Activated CD4-positive, alpha-beta T cell treated with anti-CD3 and anti-CD28 coated beads, Interleukin-10, Interleukin-2, amounts not matched to agents 100 ng/mL and 50 ng/mL, durations not matched to agents 16 hours and 8 hours (primary cell): ENCODE data around the gene INPP1.
"Not testable (repeated sequence)": the region's sequence is repeated elsewhere in the genome, so short reads cannot be mapped to it uniquely, and the experiment has no call there.

ENCODE experiments used
- DNase-seq: peaks from one replicate; pipeline ENCODE4 v3.0.0-alpha.2; 2020

INPP1 gene

GRCh38 chr2:190343536-190344275 is at the start of gene INPP1:
TSS of gene INPP1 (plus strand) at chr2:190343589. CDS start at chr2:190360103, 16,514 bp downstream.
- peak; percentile 58 for DNase-seq

DNA sequence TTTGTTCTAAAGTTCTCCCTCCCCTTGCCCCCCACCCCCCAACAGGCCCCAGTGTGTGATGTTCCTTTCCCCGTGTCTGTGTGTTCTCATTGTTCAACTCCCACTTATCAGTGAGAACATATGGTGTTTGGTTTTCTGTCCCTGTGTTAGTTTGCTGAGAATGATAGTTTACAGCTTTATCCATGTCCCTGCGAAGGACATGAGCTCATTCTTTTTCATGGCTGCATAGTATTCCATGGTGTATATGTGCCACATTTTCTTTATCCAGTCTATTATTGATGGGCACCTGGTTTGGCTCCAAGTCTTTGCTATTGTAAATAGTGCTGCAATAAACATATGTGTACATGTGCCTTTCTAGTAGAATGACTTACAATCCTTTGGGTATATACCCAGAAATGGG is 45.5 kb upstream of the INPP1 start:
- DNase-seq = not testable (repeated sequence)

- DNase-seq = no peak
Observed at GRCh38 chr2:190301032-190301431, 42.4 kb upstream of the INPP1 start.

- DNase-seq = no peak
Observed at GRCh38 chr2:190302052-190302451, 41.3 kb upstream of the INPP1 start.

- DNase-seq = no peak
Observed at GRCh38 chr2:190303647-190304046, 39.7 kb upstream of the INPP1 start.

DNA sequence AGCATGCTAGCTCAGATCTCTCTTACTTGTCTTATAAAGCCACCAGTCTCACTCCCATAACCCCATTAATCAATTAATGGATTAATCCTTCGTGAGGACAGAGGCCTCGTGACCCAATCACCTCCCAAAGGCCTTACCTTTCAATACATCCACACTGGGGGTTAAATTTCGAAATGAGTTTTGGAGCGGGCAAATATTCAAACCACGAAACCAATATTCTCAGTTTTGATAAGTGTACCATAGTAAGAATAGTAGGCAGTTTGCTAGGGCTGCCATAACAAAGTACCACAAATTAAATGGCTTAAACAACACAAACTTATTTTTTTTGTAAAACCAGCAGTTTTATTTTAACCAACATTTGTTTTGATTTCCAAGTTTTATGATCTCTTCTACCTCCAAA is 39.0 kb upstream of the INPP1 start:
- peak; percentile 60 for DNase-seq

- no peak for DNase-seq
Observed at GRCh38 chr2:190308031-190308430, 35.4 kb upstream of the INPP1 start.

DNA sequence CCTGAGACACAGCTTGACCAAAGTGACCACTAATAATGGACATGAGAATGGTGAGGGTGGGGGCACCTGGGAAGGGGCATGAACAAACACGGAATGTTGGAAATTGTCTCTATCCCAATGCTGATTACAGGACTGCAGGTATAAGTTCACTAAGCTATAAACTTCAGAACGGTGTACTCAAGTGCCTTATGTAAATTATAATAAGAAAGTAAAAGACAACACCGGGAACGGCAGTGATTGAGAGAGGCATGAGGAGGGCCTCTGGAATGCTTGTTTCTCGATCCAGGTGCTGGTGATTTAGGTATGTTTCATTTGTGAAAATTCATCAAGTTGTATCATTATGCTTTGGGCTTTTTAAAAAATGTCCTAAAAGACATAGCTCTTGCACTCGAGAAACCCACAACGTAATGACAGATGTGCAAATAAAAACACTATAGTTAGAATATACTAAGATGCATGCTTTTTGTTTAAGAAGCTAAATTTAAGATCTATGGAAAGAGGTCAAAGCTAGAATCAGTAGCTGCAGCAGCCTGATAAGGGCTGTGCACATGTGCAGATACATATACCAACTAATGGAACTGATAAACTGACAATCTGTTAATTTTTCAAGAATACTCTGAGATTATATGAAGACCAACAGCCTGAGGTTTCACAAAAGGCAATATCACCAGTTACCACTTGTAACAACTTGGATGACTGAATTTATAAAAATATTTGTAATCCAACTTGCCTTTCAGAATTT is 31.3 kb upstream of the INPP1 start:
- no peak for DNase-seq

DNA sequence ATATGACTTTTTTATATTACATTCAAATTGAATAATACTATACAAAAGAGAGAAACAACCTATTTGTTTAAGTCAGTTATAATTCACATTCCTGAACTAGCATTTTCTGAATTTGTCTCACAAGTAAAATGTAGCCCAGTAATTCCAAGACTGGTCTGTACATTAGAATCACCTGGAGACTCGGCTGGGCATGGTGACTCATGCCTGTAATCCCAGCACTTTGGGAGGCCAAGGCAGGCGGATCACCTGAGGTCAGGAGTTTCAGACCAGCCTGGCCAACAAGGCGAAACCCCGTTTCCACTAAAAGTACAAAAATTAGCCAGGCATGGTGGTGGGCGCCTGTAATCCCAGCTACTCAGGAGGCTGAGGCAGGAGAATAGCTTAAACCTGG is 30.8 kb upstream of the INPP1 start:
- not testable (repeated sequence) for DNase-seq

DNA sequence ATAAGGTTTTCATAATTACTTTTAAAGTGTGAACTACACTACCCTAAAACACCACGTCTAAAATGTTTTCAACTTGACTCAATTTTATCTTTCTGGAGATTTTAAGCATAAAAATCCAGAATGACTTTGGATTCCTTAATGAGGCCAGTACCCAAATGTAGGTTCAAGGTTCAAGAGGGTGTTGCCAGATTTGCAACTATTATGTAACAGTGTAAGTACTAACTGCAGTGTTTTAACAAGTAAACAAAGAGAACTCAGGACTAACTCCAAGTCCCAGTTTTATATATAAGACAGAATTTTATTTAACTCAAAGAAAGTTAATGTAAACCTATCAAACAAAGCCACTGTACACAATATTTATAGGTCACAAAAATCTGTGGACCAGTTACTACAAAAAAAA is 29.5 kb upstream of the INPP1 start:
- DNase-seq = no peak

- DNase-seq = no peak
Observed at GRCh38 chr2:190315273-190315672, 28.1 kb upstream of the INPP1 start.

DNA sequence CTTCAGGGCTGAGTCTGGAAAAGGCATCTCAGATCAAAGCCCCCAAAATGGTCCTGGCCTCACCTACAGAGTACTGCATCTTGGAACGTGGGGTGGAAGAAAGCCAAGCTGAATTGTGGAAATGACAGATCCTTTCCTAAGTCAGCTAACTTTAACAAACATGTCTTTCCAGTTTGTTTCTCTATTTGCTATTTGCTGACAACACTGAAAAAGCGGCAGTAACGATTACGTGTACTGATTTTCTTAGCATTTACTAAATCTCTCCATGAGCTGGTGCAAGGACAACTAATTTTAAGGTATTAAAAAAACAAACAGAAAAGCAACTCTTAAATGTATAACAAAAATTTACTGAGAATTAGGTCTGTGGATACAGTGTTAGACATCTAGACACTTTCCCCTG is 24.9 kb upstream of the INPP1 start:
- no peak for DNase-seq

DNA sequence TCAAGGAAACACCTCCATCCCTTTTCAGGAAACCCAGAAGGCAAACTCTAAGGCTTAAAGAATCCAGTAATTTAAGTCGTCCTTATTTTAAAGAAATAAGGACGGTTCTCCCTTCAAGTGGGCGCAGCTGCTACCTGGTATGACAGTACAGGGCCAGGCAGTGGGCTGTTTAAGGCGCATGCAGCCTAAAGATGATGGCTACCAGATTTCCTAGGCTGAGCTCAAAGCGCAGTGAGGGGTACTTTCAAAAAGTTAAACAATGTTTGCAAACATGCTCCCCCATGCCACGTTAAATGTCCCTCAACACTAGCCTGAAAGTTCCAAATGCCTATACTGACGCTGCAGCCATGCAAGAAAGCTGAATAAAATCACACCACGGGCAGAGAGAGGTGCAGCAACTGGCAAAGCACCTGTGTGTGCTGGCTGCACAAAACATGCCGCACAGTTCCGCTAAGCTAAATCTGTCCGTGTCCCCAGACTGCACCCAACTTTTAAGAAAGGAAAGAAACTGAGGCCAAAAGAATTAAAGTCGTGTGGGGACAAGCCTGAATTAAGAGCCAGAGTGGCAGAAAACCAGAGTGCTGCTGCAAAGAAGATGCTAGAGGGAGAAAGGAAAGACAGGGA is 24.3 kb upstream of the INPP1 start:
- peak; percentile 25 for DNase-seq

GRCh38 chr2:190319555-190320498 is 23.6 kb upstream of the INPP1 start, which contains the start of gene HIBCH:
TSS of gene HIBCH (minus strand) at chr2:190319826. CDS start at chr2:190319750, 76 bp downstream.
- peak; percentile 96 for DNase-seq

DNA sequence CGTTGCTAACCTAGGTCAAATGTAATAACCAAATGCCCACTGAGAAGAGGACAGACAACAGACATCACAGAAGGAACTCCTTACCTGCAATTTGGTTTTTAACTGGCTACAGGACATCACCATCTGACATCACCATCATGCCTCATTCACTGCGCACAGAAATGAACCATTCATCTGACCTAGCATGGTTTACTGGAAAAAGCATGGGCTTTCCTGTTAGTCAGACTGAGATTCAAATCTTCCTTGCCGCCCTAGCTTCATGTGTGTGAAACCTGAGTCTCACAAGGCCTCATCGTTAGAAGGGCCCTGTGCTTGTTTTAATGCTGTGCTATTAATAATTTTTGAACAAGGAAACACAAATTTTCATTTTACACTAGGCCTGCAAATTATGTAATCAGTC is 22.7 kb upstream of the INPP1 start:
- DNase-seq = peak; percentile 89

DNA sequence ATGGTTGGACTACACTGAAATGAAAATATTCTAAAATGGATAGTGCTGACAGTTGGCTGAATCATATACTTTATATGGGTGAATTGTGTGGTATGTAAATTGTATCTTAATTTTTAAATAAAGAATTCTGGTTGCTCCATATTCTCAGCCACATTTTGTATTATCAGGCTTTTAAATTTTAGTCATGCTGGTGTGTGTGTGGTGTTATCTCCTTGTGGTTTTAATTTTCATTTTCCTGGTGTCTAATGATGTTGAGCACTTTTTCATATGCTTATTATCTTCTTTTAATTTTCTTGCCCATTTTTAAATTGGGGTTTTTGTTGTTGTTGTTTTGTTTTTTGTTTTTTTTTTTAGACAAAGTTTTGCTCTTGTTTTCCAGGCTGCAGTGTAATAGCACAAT is 20.0 kb upstream of the INPP1 start:
- DNase-seq = no peak

DNA sequence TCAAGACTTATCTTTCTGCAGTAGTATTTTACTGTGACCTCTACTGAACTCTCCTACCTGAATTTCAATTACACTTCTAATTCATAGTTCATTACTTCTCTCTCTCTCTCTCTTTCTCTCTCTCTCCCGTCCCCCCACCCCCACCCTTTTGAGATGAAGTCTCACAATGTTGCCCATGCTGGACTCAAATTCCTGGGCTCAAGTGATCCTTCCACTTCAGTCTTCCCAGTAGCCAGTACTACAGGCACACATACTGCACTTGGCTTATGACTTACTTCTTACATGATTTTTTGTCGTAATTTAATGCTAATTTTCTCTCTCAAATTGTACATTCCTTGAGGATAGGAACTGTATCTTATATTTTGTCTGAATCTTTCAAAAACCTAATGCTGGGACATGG is 17.8 kb upstream of the INPP1 start:
- no peak for DNase-seq

DNA sequence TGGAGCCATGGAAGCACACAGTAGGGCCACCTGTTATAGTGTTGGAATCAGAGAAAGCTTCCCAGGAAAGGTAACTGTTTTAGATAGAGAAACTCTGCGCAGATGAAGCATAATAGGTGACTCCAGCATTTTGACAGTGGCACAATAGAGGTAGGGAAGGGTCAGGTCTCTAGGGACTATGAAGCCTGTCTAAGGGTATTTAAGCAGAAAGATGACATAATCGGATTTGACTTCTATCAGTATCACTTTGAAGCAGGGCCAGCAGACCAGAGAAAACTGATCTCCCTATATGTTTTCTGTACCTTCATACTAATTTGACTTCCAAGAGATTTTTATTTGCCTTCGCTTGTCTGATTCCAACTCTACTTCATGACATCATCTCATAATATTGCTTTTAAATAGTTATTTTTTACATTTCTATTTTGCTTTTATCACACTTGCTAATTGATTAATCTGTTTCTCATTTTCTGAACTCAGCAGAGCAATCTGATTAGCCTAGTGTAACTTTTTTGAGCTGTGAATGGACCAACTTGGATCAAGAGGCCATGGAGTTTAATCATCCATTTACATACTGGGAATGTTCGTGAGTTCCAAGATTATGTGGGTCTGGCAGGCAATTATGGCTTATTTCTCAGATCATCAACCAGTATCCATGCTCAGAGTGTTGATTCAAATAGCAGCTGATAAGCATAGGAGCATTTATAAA is 15.4 kb upstream of the INPP1 start:
- no peak for DNase-seq

DNA sequence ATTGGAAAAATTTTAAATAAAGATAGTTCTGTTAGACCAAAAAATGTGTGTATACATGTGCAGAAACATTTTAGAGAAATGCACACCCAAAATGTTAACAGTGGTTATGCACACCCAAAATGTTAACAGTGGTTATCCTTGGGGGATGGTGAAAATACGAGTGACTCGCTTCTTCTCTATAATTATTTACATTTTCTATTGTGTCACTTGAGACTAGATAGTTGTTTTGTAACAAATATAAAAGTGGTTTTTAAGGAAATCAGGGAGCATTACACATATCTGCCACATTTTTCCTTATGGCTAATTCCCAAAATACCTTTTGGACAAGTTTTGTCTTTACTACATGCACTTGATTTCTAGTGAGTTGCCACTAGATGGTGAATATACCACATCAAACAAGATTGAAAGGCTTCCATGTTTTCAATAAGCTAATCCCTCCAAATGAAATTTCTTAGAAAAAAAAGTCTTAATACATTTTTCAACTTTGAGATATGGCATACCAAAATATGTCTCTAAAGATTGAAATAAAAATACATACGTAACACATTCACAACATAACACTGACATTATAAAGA is 14.7 kb upstream of the INPP1 start:
- no peak for DNase-seq

GRCh38 chr2:190333395-190333794 is 10.0 kb upstream of the INPP1 start:
- DNase-seq = no peak

DNA sequence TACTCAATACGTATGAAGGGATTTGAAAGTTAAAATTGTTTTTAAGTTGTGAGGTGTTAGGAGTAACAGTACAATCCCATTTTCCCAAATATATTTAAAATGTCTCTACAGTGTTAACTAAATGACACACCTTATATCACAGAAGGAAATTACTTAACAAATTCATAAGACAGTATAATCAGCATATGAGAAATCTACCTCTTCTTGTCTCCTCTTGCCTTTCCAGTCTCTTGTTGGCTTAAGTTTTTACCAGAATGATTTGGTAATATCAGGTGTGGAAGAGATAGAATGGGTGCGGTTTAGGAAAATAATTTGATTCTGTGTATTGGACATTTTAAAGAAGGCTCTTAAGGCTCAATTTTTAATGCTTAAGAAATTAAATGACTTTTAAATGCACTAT is 9.5 kb upstream of the INPP1 start:
- DNase-seq = no peak
